Measurements from ENCODE around the gene MGST1.

- no peak for TF ChIP-seq CTCF (IDR thresholded peaks at IDR 0.05)
- no peak for TF ChIP-seq JUNB (IDR thresholded peaks at IDR 0.05)
- TF ChIP-seq NR3C1 (IDR thresholded peaks at IDR 0.05) = no peak
- no peak for TF ChIP-seq SMC3 (IDR thresholded peaks at IDR 0.05)
- TF ChIP-seq PBX3 (IDR thresholded peaks at IDR 0.05) = no peak
- TF ChIP-seq RAD21 (conservative IDR thresholded peaks at IDR 0.05 in 1 of 2, IDR thresholded peaks at IDR 0.05 in 1 of 2) = no peak
- no peak for TF ChIP-seq POLR2A (IDR thresholded peaks at IDR 0.05; ENCODE audit: low read length)
- TF ChIP-seq CHD4 (IDR thresholded peaks at IDR 0.05; ENCODE audit: borderline replicate concordance) = no peak
- TF ChIP-seq ELK1 (IDR thresholded peaks at IDR 0.05; ENCODE audit: low read depth, low read length) = no peak
Observed at GRCh38 chr12:16323010-16323409, 24.4 kb upstream of the MGST1 start.

Data from A549 (cell line).